K562 (cell line): ENCODE data around the gene CEBPZ. TPM values are rescaled to one million over a fixed set of nuclear protein-coding genes. Genes with fewer than 3 reads are reported as not detected.
A peak's percentile ranks its signal among the peaks of the same experiment; 100 is the strongest.

Experiments
- ATAC-seq: fragments of 200-7000 bp; cut with Tn5 transposase; 3 replicates; pipeline ENCODE4 v1.9.1; 2020; ENCODE audit warnings: moderate library complexity
- BruUV-seq: library from RNA; stranded (reverse); fragments of 400-500 nt; replicated peaks from 2 replicates; lab custom pipeline; 2021; lab: Mats Ljungman, UMichigan
- CTCF ChIA-PET: fragments of 300-600 bp; formaldehyde crosslinking; extraction: SDS; loops from one replicate; lab custom pipeline; 2021; ENCODE audit warnings: low intra/inter-chr PET ratio; lab: Yijun Ruan, JAX
- POLR2A ChIA-PET: fragments of 300-600, 350-650 bp; sonication (Branson Sonifier 250); formaldehyde crosslinking; extraction: SDS; loops from one replicate; lab custom pipeline; 2021; ENCODE audit warnings: antibody characterized with exemption, inconsistent platforms; lab: Yijun Ruan, JAX
- DNase-seq, 4 experiments: peaks; one replicate each; pipeline versions ENCODE4 v3.0.0 to v3.0.0-alpha.2; 2011 to 2018; ENCODE audit warnings: low spot score in 3 of 4, mixed read lengths in 3 of 4; ENCODE audit errors: extremely low read depth in 1 of 4
- FAIRE-seq: peaks from 2 replicates; lab custom pipeline; 2011; peaks lifted over from hg19 to GRCh38; lab: Jason Lieb, UNC
- H2AFZ ChIP-seq: 2 replicates; pipeline ENCODE4 v1.6.0; 2011; ENCODE audit warnings: low read depth, low read length, control low read depth, inconsistent platforms
- H3K27ac ChIP-seq: fragments of 200-600 bp; 3 replicates; pipeline ENCODE4 v1.8.0; 2011; ENCODE audit warnings: low read depth, mild to moderate bottlenecking, control low read depth, inconsistent platforms, low read length, moderate library complexity, mixed read lengths; ENCODE audit errors: extremely low read depth
- H3K27me3 ChIP-seq, 2 experiments: fragments of 300-600 bp in 1 of 2; 2 replicates in 1 of 2; 3 replicates in 1 of 2; pipeline versions ENCODE4 v1.6.0 to v1.8.0; 2011; ENCODE audit warnings: inconsistent platforms in 2 of 2, low read length in 2 of 2, mild to moderate bottlenecking in 1 of 2, mixed read lengths in 1 of 2, moderate library complexity in 1 of 2; ENCODE audit not compliant: control insufficient read depth in 2 of 2, insufficient read depth in 2 of 2
- H3K36me3 ChIP-seq: fragments of 300-600 bp; 3 replicates; pipeline ENCODE4 v1.8.0; 2011; ENCODE audit warnings: mild to moderate bottlenecking, low read length, inconsistent platforms; ENCODE audit not compliant: control insufficient read depth, insufficient read depth
- H3K4me1 ChIP-seq, 2 experiments: fragments of 200-600 bp in 1 of 2; replicated peaks in 1 of 2; 2 replicates in 1 of 2; 3 replicates in 1 of 2; pipeline versions ENCODE4 v1.5.1 to v1.8.0; 2011; ENCODE audit warnings: inconsistent platforms in 2 of 2, low read length in 2 of 2, mild to moderate bottlenecking in 1 of 2, mixed read lengths in 1 of 2, moderate library complexity in 1 of 2; ENCODE audit not compliant: control insufficient read depth in 2 of 2, insufficient read depth in 2 of 2
- H3K4me2 ChIP-seq: 2 replicates; pipeline ENCODE4 v1.6.1; 2011; ENCODE audit warnings: low read length, control low read depth, inconsistent platforms, mixed read lengths; ENCODE audit not compliant: insufficient read depth
- H3K4me3 ChIP-seq: fragments of 200-600 bp; sonication (generic), shearing (Covaris generic); 2 replicates; pipeline ENCODE4 v1.5.1; 2016; ENCODE audit warnings: control low read depth, inconsistent platforms
- H3K79me2 ChIP-seq: fragments of 200-600 bp; 3 replicates; pipeline ENCODE4 v1.8.0; 2011; ENCODE audit warnings: low read length, inconsistent platforms; ENCODE audit not compliant: control insufficient read depth, insufficient read depth
- H3K9ac ChIP-seq, 2 experiments: 2 replicates each; pipeline versions ENCODE4 v1.6.0 to v1.6.1; 2011; ENCODE audit warnings: low read depth in 2 of 2, low read length in 2 of 2, control low read depth in 1 of 2, inconsistent platforms in 1 of 2, mild to moderate bottlenecking in 1 of 2, mixed read lengths in 1 of 2; ENCODE audit not compliant: insufficient read depth in 1 of 2
- H3K9me1 ChIP-seq: one replicate; pipeline ENCODE4 v1.6.0; 2011; ENCODE audit warnings: inconsistent platforms, mild to moderate bottlenecking, low read length, moderate library complexity; ENCODE audit not compliant: control insufficient read depth, insufficient read depth
- H3K9me3 ChIP-seq: replicated peaks from 2 replicates; pipeline ENCODE4 v1.5.1; 2011; ENCODE audit warnings: low read depth, low read length, inconsistent platforms; ENCODE audit not compliant: control insufficient read depth, insufficient read depth
- H4K20me1 ChIP-seq: replicated peaks from 2 replicates; pipeline ENCODE4 v1.6.1; 2011; ENCODE audit warnings: low read length, inconsistent platforms, mixed read lengths; ENCODE audit not compliant: control insufficient read depth, insufficient read depth
- C11orf30 ChIP-seq: fragments of 450-650 bp; IDR thresholded peaks from 2 replicates; pipeline ENCODE4 v1.6.1; 2016; ENCODE audit warnings: low read depth, mild to moderate bottlenecking
- CHD1 ChIP-seq: fragments of 200-600 bp; sonication (generic); IDR thresholded peaks from one replicate; pipeline ENCODE4 v1.6.1; 2012; ENCODE audit warnings: mild to moderate bottlenecking, moderate library complexity, low read length, inconsistent platforms
- GTF2F1 ChIP-seq: IDR thresholded peaks from 2 replicates; pipeline ENCODE4 v1.6.1; 2011; ENCODE audit warnings: low read depth, low read length, improper control_type of control experiment
- MAFF ChIP-seq: IDR thresholded peaks from 2 replicates; pipeline ENCODE4 v1.6.1; 2012; ENCODE audit warnings: low read length, improper control_type of control experiment
- MAFG ChIP-seq: fragments of 450-650 bp; conservative IDR thresholded peaks from 2 replicates; pipeline ENCODE4 v1.6.1; 2016; ENCODE audit warnings: missing genetic modification characterization, missing compliant biosample characterization
- MAFK ChIP-seq: IDR thresholded peaks from 2 replicates; pipeline ENCODE4 v1.6.1; 2011; ENCODE audit warnings: low read length, improper control_type of control experiment
- MTA3 ChIP-seq: fragments of 450-650 bp; formaldehyde crosslinking; IDR thresholded peaks from 2 replicates; pipeline ENCODE4 v1.6.1; 2017; ENCODE audit warnings: mild to moderate bottlenecking, borderline replicate concordance
- MYBL2 ChIP-seq, 2 experiments: fragments of 450-650 bp in 1 of 2; sonication (generic) in 1 of 2; formaldehyde crosslinking in 1 of 2; IDR thresholded peaks; 2 replicates each; pipeline versions ENCODE4 v1.6.1 to v1.8.1; 2017 to 2022; ENCODE audit warnings: borderline replicate concordance in 1 of 2, inconsistent platforms in 1 of 2, low read depth in 1 of 2, mild to moderate bottlenecking in 1 of 2, missing genetic modification reagents in 1 of 2, moderate library complexity in 1 of 2
- NFE2L1 ChIP-seq: fragments of 450-650 bp; IDR thresholded peaks from 2 replicates; pipeline ENCODE4 v1.6.1; 2016; ENCODE audit warnings: missing genetic modification characterization, low read depth, mild to moderate bottlenecking, missing compliant biosample characterization, moderate library complexity, borderline replicate concordance
- PML ChIP-seq: IDR thresholded peaks from 2 replicates; pipeline ENCODE4 v1.6.1; 2012; ENCODE audit warnings: low read length, inconsistent platforms
- SIX5 ChIP-seq, 2 experiments: IDR thresholded peaks; 2 replicates each; pipeline ENCODE4 v1.6.1; 2011; ENCODE audit warnings: low read length in 2 of 2, borderline replicate concordance in 1 of 2, low read depth in 1 of 2, mild to moderate bottlenecking in 1 of 2, moderate library complexity in 1 of 2; ENCODE audit not compliant: insufficient read depth in 1 of 2
- ZC3H4 ChIP-seq: sonication (generic); formaldehyde crosslinking; IDR thresholded peaks from 2 replicates; pipeline ENCODE4 v1.9.0; 2021; ENCODE audit warnings: missing genetic modification reagents, borderline replicate concordance
- ZNF143 ChIP-seq: sonication (generic); formaldehyde crosslinking; IDR thresholded peaks from 2 replicates; pipeline ENCODE4 v1.9.0; 2022; ENCODE audit warnings: mild to moderate bottlenecking, missing genetic modification reagents
- ZNF316 ChIP-seq: fragments of 450-650 bp; IDR thresholded peaks from 2 replicates; pipeline ENCODE4 v1.6.1; 2016
- ZNF444 ChIP-seq: fragments of 250-450 bp; sonication (Bioruptor Pico); IDR thresholded peaks from 2 replicates; pipeline ENCODE4 v1.4.0; 2020; ENCODE audit warnings: mild to moderate bottlenecking, moderate library complexity
- ZNF695 ChIP-seq: fragments of 450-650 bp; formaldehyde crosslinking; IDR thresholded peaks from 2 replicates; pipeline ENCODE4 v1.4.0; 2020; ENCODE audit warnings: mild to moderate bottlenecking, moderate library complexity
- WGBS: fragments of 100-300 bp; shearing (Covaris generic); methylation state at CpG from one replicate; pipeline ENCODE4 v1.1.6; 2016; ENCODE audit warnings: low coverage, mixed read lengths; ENCODE audit not compliant: insufficient coverage; ENCODE audit errors: missing lambda C conversion rate; 5-methylcytosine and 5-hydroxymethylcytosine counted together
- in situ Hi-C: fragments of 300-500 bp; cut with MboI; formaldehyde crosslinking; loops from 4 replicates; pipeline ENCODE4 v1.15.0; 2018; ENCODE audit warnings: inconsistent platforms, mixed read lengths
- intact Hi-C: fragments of 100-400 bp; cut with micrococcal nuclease; formaldehyde crosslinking; loops from 2 replicates; pipeline ENCODE4 v1.14.2; 2022
- polyA plus RNA-seq, 8 experiments: library from polyadenylated mRNA; depleted of rRNA in 4 of 8; stranded (reverse) in 5 of 8; unstranded in 3 of 8; fragments of >200 nt; fragmentation: Nextera tagmentation in 2 of 8; fragmentation: Illumina TruSeq in 1 of 8; extraction: Ambion mirVana in 2 of 8; extraction: Trizol in 1 of 8; gene quantifications; 2 replicates each; pipeline versions ENCODE4 v1.2.1 to v1.2.3, GENCODE V29; 2011 to 2014; ENCODE audit warnings: inconsistent platforms in 1 of 8, missing spikeins in 1 of 8
- total RNA-seq, 7 experiments: library from RNA; depleted of rRNA in 6 of 7; stranded (reverse); fragments of >200 nt in 6 of 7; fragmentation: Illumina TruSeq in 2 of 7; extraction: Trizol in 2 of 7; gene quantifications; 2 replicates each; pipeline versions ENCODE4 v1.2.1 to v1.2.3, GENCODE V29; 2011 to 2021; ENCODE audit warnings: low replicate concordance in 1 of 7
- TF ChIP-seq, protein P1 (sequence below): fragments of 250-450 bp; sonication (Bioruptor Pico); IDR thresholded peaks from 2 replicates; pipeline ENCODE4 v1.9.0; 2021; ENCODE audit warnings: mild to moderate bottlenecking, inconsistent platforms
- TF ChIP-seq, protein P2 (sequence below): fragments of 450-650 bp; conservative IDR thresholded peaks from 2 replicates; pipeline ENCODE4 v1.6.1; 2016; ENCODE audit warnings: missing genetic modification characterization, low read depth, mild to moderate bottlenecking, control low read depth, missing compliant biosample characterization
- TF ChIP-seq, protein P3 (sequence below), 3 experiments: fragments of 200-800 bp in 1 of 3; sonication (Bioruptor generic) in 1 of 3; sonication (generic) in 1 of 3; formaldehyde crosslinking in 1 of 3; IDR thresholded peaks; 2 replicates each; pipeline versions ENCODE4 v1.6.1 to v1.8.0; 2016 to 2022; ENCODE audit warnings: mild to moderate bottlenecking in 2 of 3, missing compliant biosample characterization in 2 of 3, missing genetic modification characterization in 2 of 3, missing genetic modification reagents in 1 of 3

Gene CEBPZ
- total and polyA plus RNA-seq, 9 of the 15 experiments (the other 6 are each of a cell fraction or from before 2014, with no cell fraction given), result 49.7 to 160 (median 82.8) TPM

DNA sequence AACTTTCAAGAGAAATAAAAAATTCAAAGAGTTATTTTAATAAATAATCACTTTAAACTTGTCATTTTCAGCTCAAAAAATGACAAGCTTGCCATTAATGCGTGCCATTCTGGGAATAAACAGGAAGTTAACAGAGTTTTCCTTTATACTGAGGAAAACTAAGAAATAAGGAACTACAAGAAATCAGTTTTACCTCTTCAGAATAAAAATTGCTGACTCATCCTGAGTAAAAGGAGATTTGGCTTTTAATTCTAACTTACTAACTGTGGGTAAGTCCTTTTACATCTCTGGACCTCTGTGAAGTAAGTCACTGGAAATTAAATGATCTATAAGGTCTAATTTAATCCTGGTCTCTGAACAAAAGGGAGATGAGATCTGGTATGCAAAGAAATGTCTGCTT, 16.1 kb downstream of the CEBPZ start:
- 67% methylated on average over 1 of the region's 1 CpG for WGBS
- H3K9me1 ChIP-seq, result no peaks in the 10 kb centered on the region
- no peaks in the 10 kb centered on the region for H3K27me3 ChIP-seq
- no peak overlapping the region for H2AFZ ChIP-seq
- no peak overlapping the region for H3K9ac ChIP-seq
- H3K4me1 ChIP-seq, result no peaks in the 10 kb centered on the region
- H4K20me1 ChIP-seq, result no peaks in the 10 kb centered on the region
- H3K27ac ChIP-seq, result no peak overlapping the region
- peaks cover 4% of the 10 kb centered on the region; the same call in 2 of the 3 replicates for H3K79me2 ChIP-seq
- H3K36me3 ChIP-seq, result peaks cover 90% of the 10 kb centered on the region
- no peak overlapping the region for H3K4me2 ChIP-seq
- CTCF ChIA-PET, result no interaction called here
- POLR2A ChIA-PET, result interaction anchor here (0.7 kb wide), 1 partner anchor 14 kb away, joined by 3 read pairs; no protein-coding TSS in a partner anchor
- BruUV-seq, result no TSS peak
- DNase-seq (no peak), FAIRE-seq (no peak), ATAC-seq (no peak)
- no peak overlapping the region for H3K4me3 ChIP-seq
- H3K9me3 ChIP-seq, result no peaks in the 10 kb centered on the region
- intact Hi-C loops, result no loop called here
- in situ Hi-C loops, result no loop called here
- TF ChIP-seq ZNF316, result peak; percentile 96
- peak; percentile 84 for TF ChIP-seq NFE2L1
- no peak for TF ChIP-seq PML
- peak; percentile 94 for TF ChIP-seq C11orf30
- TF ChIP-seq, protein P1, sequence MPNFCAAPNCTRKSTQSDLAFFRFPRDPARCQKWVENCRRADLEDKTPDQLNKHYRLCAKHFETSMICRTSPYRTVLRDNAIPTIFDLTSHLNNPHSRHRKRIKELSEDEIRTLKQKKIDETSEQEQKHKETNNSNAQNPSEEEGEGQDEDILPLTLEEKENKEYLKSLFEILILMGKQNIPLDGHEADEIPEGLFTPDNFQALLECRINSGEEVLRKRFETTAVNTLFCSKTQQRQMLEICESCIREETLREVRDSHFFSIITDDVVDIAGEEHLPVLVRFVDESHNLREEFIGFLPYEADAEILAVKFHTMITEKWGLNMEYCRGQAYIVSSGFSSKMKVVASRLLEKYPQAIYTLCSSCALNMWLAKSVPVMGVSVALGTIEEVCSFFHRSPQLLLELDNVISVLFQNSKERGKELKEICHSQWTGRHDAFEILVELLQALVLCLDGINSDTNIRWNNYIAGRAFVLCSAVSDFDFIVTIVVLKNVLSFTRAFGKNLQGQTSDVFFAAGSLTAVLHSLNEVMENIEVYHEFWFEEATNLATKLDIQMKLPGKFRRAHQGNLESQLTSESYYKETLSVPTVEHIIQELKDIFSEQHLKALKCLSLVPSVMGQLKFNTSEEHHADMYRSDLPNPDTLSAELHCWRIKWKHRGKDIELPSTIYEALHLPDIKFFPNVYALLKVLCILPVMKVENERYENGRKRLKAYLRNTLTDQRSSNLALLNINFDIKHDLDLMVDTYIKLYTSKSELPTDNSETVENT (CRISPR knock-in tag), result no peak
- TF ChIP-seq, protein P2, sequence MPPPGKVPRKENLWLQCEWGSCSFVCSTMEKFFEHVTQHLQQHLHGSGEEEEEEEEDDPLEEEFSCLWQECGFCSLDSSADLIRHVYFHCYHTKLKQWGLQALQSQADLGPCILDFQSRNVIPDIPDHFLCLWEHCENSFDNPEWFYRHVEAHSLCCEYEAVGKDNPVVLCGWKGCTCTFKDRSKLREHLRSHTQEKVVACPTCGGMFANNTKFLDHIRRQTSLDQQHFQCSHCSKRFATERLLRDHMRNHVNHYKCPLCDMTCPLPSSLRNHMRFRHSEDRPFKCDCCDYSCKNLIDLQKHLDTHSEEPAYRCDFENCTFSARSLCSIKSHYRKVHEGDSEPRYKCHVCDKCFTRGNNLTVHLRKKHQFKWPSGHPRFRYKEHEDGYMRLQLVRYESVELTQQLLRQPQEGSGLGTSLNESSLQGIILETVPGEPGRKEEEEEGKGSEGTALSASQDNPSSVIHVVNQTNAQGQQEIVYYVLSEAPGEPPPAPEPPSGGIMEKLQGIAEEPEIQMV (tag), result no peak
- TF ChIP-seq CHD1, result no peak
- no peak for TF ChIP-seq MYBL2 (IDR thresholded peaks at IDR 0.05; ENCODE audit: low read depth)
- no peak for TF ChIP-seq MYBL2 (CRISPR knock-in tag; IDR thresholded peaks at IDR 0.05; ENCODE audit: borderline replicate concordance)
- TF ChIP-seq MAFF, result peak; percentile 95
- TF ChIP-seq SIX5 (IDR thresholded peaks at IDR 0.05; ENCODE audit: borderline replicate concordance in 1 of 2, insufficient read depth in 1 of 2, low read depth in 1 of 2, low read length in 2 of 2), result no peak
- TF ChIP-seq, protein P3, sequence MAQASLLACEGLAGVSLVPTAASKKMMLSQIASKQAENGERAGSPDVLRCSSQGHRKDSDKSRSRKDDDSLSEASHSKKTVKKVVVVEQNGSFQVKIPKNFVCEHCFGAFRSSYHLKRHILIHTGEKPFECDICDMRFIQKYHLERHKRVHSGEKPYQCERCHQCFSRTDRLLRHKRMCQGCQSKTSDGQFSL (CRISPR knock-in tag; IDR thresholded peaks at IDR 0.05), result no peak
- TF ChIP-seq, protein P3 (tag; IDR thresholded peaks at IDR 0.05), result no peak
- TF ChIP-seq MAFG (tag), result peak; percentile 94
- TF ChIP-seq GTF2F1, result no peak
- no peak for TF ChIP-seq MTA3
- TF ChIP-seq MAFK, result peak; percentile 91
- no peak for TF ChIP-seq ZNF695 (CRISPR knock-in tag)
- no peak for TF ChIP-seq ZC3H4
- no peak for TF ChIP-seq ZNF143 (CRISPR knock-in tag)
- TF ChIP-seq ZNF444, result no peak
